NCI-H345 treated with DMSO at 0.1 percent for 48 hours (cell line): ENCODE data around the gene SPECC1L.

ENCODE experiments used
- DNase-seq: peaks from one replicate; lab custom pipeline; 2025; ENCODE audit not compliant: unreplicated experiment; lab: John Stamatoyannopoulos, UW

The SPECC1L gene

DNA sequence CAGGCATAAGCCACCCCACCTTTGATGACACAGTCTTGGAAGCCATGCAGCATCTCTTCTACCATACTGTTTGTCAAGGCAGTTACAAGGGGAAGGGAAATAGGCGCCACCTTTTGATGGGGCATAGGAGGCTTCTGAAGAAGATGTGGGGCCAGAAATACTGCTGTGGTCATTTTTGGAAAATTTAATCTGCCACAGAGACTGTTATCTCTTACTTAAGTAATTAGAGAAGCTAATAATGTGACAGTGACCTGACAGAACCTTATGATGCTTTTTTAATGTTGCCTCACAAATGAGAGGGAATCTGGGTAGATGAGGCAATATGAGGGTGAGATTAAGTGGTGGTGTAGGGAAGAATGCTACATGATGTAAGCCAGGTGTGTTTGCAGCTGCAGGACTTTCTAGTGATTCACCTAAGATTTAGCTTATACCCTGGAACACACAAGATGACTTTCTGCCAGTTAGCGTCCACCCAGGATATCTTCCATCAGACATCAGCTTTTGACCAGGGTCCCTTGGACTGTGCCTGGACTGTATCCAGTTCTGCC is 122.5 kb downstream of the SPECC1L start:
- DNase-seq = no peak

DNA sequence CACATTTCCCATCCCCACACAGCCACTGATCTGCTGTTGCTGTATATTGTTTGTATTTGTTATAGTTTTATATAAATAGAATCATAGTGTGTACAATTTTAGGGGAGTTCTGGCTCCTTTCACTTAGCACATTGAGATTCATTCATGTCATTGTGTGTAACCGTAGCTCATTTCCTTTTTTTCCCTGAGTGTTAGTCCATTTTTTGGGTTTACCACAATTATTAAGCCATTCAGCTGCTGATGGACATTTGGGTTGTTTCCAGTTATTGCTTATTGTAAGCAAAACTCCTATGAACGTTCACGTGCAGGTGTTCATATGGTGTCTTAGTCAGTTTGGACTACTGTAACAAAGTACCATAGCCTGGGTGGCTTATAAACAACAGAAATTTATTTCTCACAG is 123.2 kb downstream of the SPECC1L start:
- DNase-seq = no peak

DNA sequence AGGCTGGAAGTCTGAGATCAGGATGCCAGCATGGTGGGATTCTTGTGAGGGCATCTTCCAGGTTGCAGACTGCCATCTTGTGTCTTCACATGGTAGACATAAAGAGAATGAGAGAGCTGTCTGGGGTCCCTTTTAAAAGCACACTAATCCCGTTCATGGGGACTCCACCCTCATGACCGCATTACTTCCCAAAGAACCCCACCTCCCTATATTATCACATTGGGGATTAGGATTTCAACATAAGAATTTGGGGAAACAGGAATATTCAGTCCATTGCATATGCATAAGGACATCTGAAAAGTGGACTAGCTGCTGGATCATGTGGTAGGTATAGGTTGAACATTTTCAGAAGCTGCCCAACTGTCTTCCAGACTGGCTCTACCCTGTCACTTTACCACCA is 123.6 kb downstream of the SPECC1L start:
- no peak for DNase-seq

DNA sequence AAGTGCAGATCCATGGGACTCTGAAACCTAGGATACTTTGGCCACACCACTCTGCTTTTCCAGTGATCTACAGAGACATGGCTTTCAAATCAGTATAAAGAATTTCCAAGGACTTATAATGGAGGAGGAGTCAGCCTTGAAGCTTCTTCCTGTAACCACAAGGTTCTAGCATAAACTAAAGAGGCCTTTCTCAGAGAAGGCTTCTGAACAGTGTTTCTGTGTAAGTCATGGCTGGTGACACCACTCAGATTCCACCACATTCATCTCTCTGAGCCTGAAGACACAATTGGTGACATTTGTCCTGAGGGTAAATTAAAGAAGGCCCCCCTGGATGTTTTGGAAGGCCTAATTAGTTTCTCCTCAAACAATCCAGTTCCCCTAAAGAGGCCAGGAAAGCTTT is 127.8 kb downstream of the SPECC1L start:
- no peak for DNase-seq

DNA sequence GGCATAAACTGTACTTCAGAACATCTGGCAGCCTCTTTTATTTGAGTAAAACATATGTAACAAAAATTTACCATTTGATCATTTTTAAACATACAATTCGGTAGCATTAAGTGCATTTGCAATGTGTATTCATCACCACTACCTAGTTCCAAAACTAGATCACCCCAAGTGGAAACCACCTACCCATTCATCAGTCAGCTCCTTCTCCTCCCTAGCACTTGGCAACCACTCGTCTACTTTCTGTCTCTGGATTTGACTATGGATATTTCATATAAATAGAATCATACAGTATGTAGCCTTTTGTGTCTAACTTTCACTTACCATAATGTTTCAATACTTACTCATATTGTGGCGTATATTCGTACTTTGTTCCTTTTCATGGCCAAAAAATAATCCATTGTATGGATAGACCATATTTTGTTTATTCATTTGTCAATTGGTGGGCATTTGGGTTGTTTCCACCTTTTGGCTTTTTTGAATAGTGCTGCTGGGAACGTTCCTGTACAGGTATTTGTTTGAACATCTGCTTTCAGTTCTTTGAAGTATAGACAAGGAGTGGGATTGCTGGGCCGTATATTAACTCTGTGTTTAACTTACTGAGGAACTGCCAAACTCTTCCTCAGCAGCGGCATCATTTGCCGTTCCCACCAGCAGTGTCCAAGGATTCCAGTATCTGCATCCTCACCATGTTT is 129.5 kb downstream of the SPECC1L start:
- no peak for DNase-seq

DNA sequence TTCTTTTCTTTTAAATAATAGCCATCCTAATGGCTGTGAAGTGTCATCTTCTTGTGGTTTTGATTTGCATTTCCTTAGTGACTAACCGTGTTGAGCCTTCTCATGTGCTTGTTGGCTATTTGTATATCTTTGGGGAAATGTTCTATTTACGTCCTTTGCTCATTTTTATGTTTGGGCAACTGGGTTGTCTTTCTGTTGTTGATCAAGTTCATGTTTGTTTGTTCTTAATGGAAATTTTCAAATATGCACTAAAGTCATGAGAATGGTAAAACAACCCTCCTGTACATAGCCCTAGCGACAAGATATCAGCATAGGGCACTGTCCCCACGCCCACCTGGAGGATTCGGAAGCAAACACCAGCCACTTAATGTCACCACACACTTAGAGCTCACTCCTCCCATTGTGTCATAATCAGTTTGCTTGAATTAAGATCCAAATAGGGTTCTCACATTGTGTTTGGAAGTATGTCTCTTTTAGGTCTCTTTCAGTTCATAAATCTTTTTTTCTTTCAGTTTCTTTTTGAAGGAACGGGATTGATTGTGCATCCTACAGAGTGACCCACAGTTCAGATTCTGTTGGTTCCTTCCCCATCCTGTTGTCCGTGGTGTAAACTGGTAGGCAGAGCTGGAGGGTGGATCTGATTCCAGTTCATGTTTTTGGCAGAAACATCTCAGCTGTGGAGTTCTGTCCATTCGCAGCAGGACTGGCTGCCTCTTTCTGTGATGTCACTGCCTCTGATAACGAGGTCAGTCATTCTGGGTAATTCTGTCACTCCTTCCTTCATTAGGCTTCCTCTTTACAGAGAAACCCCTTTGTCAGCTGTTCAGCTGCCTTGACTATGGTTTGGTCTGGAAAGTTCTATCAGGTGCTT is 130.3 kb downstream of the SPECC1L start:
- no peak for DNase-seq

DNA sequence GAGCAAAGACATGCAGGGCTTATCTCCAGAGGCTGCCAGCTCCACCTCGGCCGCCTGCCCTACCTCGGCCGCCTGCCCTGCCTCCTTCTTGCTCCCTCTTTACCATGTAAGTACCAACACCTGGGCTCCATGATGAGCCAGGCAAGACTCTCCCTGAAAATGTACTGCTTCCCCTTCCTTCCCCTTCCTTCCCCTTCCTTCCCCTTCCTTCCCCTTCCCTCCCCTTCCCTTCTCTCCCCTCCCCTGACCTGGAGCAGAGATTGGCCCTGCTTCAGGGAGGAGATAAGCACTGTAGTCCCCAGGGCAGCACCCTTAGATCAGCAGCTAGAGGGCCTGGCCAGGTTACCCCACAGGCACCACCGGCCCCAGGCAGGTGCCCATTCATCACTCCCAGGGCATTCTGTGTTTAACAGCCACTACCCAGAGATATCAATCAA is 131.3 kb downstream of the SPECC1L start:
- no peak for DNase-seq

DNA sequence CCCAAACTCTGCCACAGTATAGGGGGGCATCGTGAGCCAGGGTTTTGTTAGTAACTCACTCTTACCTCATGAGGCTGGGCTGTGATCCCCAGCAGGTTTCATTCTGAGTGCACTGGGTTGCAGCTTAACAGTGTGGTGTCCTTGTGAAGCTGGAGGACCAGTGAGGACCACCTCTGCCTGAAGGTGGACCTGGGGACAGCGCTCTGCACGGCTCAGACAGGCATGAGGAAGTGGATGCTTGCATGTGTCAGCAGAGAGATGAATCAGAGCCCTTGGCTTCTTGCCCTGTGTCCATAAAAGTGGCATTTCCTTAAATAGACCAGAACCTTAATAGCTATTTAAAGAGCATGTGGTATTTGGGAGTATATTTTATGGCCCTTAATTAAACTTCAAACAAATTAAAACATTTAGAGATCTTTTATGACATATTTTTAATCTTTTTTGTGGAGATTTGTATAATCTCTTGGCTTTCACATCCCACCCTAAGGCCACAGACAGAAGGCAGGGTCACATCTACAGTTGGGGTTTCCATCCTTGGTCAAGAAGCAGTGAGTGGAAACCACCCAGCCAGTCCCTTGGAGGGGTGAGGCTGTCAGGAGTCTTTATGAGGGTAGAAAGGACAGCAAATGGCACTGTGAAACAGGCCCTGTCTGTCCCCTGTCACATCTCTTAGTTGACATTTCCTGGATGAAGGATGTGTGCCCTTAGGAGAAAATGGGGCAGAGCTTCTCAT is 132.0 kb downstream of the SPECC1L start:
- no peak for DNase-seq

DNA sequence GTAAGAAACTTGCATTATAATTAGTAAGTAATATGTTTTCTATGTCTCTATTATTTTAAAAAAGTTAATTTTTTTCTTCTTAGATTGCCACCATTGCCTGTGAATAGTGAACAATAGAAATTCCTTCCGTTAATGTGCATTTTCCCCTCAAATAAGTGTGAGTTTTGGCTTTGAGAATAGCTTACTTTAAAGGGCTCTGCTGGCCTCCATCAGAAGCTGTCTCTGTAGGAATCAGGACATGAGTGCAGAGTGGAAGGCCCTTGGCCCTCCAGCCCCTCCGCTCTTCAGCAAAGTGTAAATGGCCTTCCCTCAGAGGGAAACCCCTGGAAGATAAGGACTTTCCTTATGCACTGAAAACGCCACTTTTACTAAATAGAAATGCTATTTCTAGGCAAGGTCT is 132.7 kb downstream of the SPECC1L start:
- DNase-seq = no peak

DNA sequence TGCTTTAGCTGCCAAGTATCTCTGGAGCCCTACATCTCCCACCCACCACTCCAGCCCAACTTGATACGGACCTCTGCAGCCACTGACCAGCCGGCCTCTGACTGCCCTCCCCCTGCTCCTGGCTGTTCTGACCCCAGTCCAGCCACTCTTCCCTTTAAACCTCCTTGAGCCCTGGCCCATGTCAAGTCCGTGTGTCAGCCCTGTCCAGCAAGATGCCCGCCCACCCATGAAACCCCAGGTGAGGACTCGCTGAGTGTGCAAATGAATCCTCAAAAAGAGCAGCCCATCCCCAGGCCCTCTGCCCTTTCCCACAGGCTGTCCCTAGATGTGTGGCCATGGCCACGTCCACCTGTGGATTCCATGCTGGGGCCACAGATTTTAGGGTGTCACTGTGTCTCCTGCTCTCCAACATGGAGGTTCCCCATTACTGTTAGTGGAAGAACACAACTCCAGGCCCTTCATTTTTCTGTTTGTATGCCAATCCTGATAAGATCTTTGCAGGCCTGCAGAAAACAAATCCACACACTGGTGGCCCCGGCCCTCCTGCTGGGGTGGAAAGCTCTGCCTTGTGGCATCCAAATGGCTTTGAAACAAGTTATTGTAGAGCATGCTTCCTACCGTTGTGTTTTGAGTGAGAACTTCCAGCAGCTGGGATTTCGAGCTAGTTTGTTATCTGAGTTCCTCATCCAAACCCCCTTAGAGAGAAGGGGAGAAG is 134.1 kb downstream of the SPECC1L start:
- no peak for DNase-seq

DNA sequence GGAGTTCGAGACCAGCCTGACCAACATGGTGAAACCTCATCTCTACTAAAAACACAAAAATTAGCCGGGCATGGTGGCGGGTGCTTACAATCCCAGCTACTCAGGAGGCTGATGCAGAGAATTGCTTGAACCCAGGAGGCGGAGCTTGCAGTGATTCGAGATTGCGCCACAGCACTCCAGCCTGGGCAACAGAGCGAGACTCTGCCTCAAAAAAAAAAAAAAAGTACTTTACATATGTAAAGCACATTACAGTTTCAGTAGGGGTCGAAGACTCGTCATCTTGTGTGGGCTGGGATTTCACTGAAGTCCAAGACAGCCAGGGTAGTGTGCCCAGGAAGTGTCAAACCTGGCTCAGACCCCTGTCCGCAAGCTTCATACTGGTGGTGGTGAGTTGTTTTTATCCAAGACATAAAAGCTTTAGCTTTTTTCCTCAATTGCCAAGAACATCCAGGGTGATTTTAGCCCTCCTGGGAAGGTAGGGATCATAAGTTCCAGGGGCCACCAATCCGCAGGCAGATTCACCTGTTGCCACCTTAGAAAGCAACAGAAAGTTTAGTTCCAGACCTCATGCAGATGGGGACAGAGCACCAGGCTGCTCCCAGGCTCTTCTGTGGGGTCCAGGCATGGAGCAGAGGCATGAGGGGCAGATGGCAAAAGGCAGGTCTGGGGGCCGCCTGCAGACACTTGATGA is 135.1 kb downstream of the SPECC1L start:
- DNase-seq = no peak

DNA sequence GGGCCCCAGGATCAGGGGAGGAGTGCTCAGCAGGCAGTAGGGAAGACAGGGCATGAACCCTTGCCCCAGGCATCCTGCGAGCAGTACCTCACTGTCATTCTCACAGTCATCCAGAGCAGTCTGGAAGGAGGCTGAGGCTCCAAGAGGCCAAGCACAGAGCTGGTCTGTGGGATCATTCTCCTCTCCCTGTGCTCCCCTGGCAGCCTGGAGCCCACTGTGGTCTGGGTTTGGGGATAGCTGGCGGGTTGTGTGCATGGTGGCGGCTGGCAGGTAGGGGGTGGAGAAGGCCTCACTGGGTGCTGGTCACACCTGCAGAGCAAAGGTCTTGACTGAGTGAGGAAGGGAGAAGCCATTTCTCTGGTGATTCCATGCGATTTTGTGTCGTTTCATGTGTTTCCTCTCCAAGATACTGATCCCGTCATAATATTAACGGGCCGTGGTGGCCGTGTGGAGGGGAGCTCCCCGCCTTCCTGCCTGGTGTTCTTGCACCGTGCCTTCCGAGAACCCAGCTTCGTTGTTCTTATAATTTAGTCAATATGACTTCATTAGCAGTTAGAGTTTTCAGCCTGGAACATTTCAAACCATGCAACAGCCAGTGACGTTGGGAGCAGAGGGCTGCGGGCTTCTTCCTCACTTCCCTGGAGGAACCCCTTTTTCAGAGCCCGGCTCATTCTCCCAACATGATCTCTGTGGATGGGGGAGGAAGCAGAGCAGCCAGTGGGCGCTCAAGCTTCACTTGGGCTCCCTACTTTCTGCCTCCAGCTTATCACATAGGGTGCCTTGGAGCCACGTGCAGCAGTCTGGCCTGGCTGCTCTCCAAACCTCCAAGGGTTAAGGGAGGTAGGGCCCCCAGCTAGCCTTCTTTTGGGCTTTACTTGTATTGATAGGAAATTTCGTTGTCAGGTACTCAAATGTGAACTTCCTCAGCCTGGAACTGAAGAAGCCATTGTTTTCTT is 136.0 kb downstream of the SPECC1L start:
- DNase-seq = no peak

DNA sequence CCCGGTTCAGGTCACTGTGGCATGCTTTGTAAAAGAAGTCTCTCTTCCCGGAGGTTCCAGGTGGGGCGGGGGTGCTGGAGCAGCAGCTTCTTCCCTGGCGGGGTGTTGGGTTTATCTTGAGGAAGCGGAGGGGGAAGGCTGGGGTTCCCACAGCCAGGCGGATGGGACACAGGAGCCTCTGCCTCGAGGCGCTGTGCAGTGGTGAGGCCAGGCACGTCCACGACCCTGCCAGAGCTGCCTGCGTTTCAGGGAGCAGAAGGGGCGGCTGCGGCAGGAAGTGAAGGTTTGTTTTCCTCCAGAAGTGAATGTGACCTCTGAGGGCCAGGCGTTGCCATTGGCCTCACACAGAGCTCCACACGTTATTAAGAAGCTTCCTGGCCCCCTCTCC is 136.6 kb downstream of the SPECC1L start:
- DNase-seq = no peak

DNA sequence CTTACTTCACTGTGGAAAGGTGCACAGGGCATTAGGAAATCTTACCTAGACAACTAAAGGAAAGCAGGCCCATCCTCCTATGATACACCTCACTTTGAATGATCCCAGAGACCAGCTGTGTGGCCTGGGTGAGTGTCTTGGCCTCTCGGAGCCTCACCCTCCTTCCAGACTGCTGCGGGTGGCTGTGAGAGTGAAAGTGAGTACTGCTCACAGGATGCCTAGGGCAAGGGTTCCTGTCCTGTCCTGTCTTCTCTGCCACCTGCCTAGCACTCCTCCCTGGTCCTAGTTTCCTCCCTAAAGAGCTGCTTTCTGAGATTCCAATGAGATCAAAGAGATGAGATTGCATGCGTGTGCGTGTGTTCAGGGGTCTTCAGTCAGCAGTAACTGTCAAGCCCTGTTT is 137.3 kb downstream of the SPECC1L start:
- DNase-seq = no peak

DNA sequence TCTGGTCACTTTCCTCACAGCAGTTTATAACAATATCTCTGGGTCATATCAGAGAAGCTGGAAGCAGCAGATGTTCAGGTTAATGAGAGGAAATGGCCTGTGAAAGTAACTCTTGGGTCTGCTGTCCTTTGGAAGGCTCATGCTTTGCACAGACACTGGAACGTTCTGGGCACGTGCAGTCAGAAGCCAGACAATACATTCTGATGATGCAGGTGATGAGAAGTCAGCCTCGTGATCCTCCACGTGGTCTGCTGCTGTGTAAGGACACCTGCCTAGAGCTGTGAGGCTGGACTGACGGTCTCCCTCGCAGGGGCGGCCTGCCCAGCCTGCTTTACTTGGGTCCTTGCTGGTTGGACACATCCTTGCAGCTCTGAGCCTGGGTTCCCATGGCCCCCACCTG is 138.0 kb downstream of the SPECC1L start:
- DNase-seq = no peak

DNA sequence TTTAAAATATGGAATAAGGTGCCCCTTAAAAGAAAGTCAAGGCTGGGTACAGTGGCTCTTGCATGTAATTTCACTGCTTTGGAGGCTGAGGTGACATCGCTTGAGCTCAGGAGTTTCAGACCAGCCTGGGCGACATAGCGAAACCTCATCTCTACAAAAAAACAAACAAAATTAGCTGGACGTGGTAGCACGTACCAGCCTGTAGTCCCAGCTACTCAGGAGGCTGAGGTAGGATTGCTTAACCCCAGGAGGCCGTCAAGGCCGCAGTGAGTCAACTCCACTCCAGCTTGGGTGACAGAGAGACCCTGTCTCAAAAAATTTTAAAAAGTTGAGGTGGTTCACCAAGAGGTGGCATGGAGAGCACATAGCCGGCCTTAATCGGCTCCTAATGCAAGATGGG is 139.1 kb downstream of the SPECC1L start:
- DNase-seq = no peak

DNA sequence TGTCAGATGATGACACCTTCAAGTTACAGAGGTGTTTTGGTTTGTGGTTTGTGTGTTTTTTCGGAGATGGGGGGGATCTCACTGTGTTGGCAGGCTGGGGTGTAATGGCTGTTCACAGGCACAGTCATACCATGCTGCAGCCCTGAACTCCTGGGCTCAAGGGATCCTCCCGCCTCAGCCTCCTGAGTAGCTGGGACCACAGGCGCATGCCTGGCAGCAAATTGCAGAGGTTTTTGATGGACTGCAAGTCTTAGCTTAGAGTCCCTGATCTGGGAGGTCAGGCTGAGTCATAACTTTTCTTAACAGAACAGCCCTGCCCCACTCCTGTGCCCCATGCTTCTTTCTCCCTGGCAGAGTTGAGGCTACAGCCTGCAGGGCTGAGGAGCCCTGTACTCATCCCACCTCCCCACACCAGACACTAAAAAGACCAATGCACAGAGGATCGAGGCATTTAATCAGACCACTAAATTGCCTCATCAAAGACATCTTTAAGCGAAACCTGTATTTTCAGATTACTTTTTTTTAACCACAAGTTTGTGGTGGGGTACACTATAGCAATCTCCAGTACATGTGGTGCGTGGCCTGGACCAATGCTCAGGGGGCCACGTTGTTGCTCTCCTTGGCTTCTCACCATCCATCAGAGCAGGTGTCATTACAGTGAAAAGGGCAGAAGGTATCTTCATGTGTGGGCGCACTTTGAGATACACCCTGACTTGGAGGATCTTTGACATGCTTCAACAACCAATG is 139.7 kb downstream of the SPECC1L start:
- DNase-seq = no peak

DNA sequence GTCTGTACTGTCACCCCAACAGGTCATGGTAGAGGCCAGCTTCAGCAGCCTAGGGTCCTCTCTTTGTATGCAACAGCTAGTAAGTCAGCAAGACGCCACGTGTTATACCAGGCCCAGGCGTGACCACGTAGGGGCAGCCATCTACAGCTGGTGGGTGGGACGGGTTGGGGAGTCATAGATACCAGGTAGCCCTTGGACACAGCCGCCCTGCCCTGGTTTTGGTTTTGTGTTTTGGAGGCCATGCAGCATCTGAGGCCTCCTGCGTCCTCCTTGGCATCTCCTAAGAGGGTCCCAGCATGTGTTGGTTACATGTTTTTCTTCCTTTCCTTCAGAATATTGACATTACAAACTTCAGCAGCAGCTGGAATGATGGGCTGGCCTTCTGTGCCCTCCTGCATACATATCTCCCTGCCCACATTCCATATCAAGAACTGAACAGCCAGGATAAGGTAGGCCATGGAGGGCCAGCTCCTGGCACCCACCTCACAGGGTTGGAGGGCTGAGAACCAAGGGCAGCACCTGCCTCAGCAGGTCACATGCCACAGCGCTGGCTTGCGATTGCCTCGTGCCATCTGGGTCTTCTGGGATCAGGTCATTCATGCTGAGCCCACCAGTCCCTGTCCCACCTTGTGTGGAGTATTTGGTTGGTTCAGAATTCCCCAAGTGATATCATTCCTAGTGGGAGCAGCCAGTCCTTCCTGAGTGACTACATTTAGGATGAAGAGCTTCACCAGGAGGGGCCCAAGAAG is 140.8 kb downstream of the SPECC1L start:
- DNase-seq = no peak
